Mesenchymal stem cell (in vitro differentiated cells and primary cell): ENCODE measurements around the gene ZNF839.

ENCODE experiments used
- DNase-seq: peaks from one replicate; pipeline ENCODE4 v3.0.0-alpha.2; 2013
- H2AFZ ChIP-seq: one replicate; pipeline ENCODE4 v1.6.1; 2013; ENCODE audit warnings: low read depth, mild to moderate bottlenecking, control low read depth, inconsistent platforms, low read length, moderate library complexity
- H2AK5ac ChIP-seq: 2 replicates; pipeline ENCODE4 v1.6.1; 2013; ENCODE audit warnings: low read length, moderate library complexity, mild to moderate bottlenecking, inconsistent platforms; ENCODE audit not compliant: severe bottlenecking
- H2BK120ac ChIP-seq: one replicate; pipeline ENCODE4 v1.6.1; 2013; ENCODE audit warnings: low read depth, mild to moderate bottlenecking, inconsistent platforms, low read length, moderate library complexity
- H2BK12ac ChIP-seq, 2 experiments: one replicate each; pipeline ENCODE4 v1.6.1; 2013; ENCODE audit warnings: inconsistent platforms in 2 of 2, low read length in 2 of 2, mild to moderate bottlenecking in 2 of 2, moderate library complexity in 2 of 2, control low read depth in 1 of 2
- H2BK15ac ChIP-seq: one replicate; pipeline ENCODE4 v1.6.1; 2013; ENCODE audit warnings: mild to moderate bottlenecking, low read depth, inconsistent platforms; ENCODE audit not compliant: poor library complexity, severe bottlenecking
- H2BK5ac ChIP-seq: 2 replicates; pipeline ENCODE4 v1.6.1; 2013; ENCODE audit warnings: low read depth, mild to moderate bottlenecking, low read length, control low read depth, inconsistent platforms; ENCODE audit not compliant: poor library complexity, severe bottlenecking
- H3K14ac ChIP-seq, 2 experiments: one replicate each; pipeline ENCODE4 v1.6.1; 2013; ENCODE audit warnings: inconsistent platforms in 2 of 2, low read length in 2 of 2, control low read depth in 1 of 2, mild to moderate bottlenecking in 1 of 2, moderate library complexity in 1 of 2
- H3K18ac ChIP-seq, 2 experiments: one replicate each; pipeline ENCODE4 v1.6.1; 2013; ENCODE audit warnings: inconsistent platforms in 2 of 2, low read length in 2 of 2, control low read depth in 1 of 2, low read depth in 1 of 2, mild to moderate bottlenecking in 1 of 2
- H3K23ac ChIP-seq, 2 experiments: one replicate each; pipeline ENCODE4 v1.6.1; 2013; ENCODE audit warnings: inconsistent platforms in 2 of 2, low read length in 2 of 2, mild to moderate bottlenecking in 2 of 2, moderate library complexity in 2 of 2, control low read depth in 1 of 2
- H3K27ac ChIP-seq: 2 replicates; pipeline ENCODE4 v1.5.1; 2013; ENCODE audit warnings: mild to moderate bottlenecking, moderate library complexity, low read length, control low read depth, inconsistent platforms; ENCODE audit not compliant: poor library complexity, severe bottlenecking
- H3K27me3 ChIP-seq, 2 experiments: 2 replicates each; pipeline versions ENCODE4 v1.6.1 to v1.7.0; 2013; ENCODE audit warnings: low read length in 2 of 2, mild to moderate bottlenecking in 2 of 2, moderate library complexity in 2 of 2, control low read depth in 1 of 2, inconsistent platforms in 1 of 2; ENCODE audit not compliant: control insufficient read depth in 1 of 2, insufficient read depth in 1 of 2
- H3K36me3 ChIP-seq, 2 experiments: 2 replicates each; pipeline versions ENCODE4 v1.6.1 to v1.7.0; 2013; ENCODE audit warnings: low read length in 2 of 2, control low read depth in 1 of 2, inconsistent platforms in 1 of 2, low read depth in 1 of 2, mild to moderate bottlenecking in 1 of 2; ENCODE audit not compliant: insufficient read depth in 2 of 2, control insufficient read depth in 1 of 2
- H3K4ac ChIP-seq, 2 experiments: one replicate each; pipeline ENCODE4 v1.6.1; 2013; ENCODE audit warnings: inconsistent platforms in 2 of 2, low read length in 2 of 2, mild to moderate bottlenecking in 2 of 2, moderate library complexity in 2 of 2, control low read depth in 1 of 2, low read depth in 1 of 2
- H3K4me1 ChIP-seq: 2 replicates; pipeline ENCODE4 v1.6.1; 2013; ENCODE audit warnings: low read depth, low read length, control low read depth; ENCODE audit not compliant: control insufficient read depth, insufficient read depth
- H3K4me2 ChIP-seq: 2 replicates; pipeline ENCODE4 v1.6.1; 2013; ENCODE audit warnings: low read length, mild to moderate bottlenecking, inconsistent platforms; ENCODE audit not compliant: poor library complexity, severe bottlenecking
- H3K4me3 ChIP-seq, 2 experiments: 2 replicates each; pipeline versions ENCODE4 v1.5.1 to v1.7.0; 2013; ENCODE audit warnings: low read length in 2 of 2, mild to moderate bottlenecking in 2 of 2, control low read depth in 1 of 2, low read depth in 1 of 2; ENCODE audit not compliant: insufficient read depth in 1 of 2
- H3K79me1 ChIP-seq: replicated peaks from 2 replicates; pipeline ENCODE4 v1.6.1; 2013; ENCODE audit warnings: mild to moderate bottlenecking, control low read depth, low read length, inconsistent platforms; ENCODE audit not compliant: poor library complexity, severe bottlenecking
- H3K9ac ChIP-seq: 2 replicates; pipeline ENCODE4 v1.7.0; 2013; ENCODE audit warnings: mild to moderate bottlenecking, low read length, moderate library complexity
- H3K9me3 ChIP-seq: 2 replicates; pipeline ENCODE4 v1.7.0; 2013; ENCODE audit warnings: mild to moderate bottlenecking, low read length; ENCODE audit not compliant: control insufficient read depth
- H4K8ac ChIP-seq: one replicate; pipeline ENCODE4 v1.6.1; 2013; ENCODE audit warnings: inconsistent platforms, mild to moderate bottlenecking, low read length, moderate library complexity
- H4K91ac ChIP-seq: one replicate; pipeline ENCODE4 v1.6.1; 2013; ENCODE audit warnings: mild to moderate bottlenecking, low read length, inconsistent platforms
- WGBS: methylation state at CpG from one replicate; pipeline ENCODE4 v1.1.7; 2013; ENCODE audit warnings: mixed read lengths; 5-methylcytosine and 5-hydroxymethylcytosine counted together

Gene ZNF839

DNA sequence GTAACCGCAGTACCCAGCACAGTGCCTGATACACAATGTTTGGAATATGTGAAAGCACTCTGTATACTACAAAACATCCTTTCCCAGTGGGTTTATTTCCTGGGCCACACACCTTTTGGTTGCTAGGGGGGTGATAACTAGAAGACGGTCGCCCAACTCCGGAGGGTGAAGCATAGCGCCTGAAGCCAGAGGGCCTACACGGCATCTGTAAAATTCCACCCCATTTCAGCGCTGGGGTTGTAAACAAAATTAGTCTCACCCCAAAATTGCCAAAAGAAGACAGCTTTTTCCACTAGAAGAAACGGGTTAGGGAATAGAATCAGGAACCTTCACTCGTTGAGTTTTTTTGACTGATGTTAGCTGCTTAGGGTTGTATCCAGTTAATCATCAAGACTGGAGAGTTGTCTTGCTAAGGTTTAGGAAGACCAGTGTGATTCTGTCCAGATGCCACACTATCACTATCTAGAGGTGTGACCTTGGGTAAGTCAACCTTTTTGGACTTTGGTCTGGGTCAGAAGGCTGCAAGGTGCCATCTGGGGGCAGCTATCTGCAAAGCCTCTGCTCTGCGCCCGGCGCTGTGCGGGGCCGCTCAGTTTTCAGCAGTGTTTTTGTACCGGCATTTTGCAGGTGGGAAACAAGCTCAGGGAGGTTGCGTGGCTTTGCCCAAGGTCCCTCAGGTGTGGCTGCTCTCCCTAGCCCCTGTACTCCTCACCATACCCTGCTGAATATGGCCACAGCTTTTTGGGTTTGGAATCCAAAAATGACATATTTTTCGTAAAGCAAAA lies 1.3 kb downstream of the ZNF839 start:
- Histone ChIP-seq H3K4ac (peak overlapping the region in 1 of 2 experiments; percentile 85), H3K27me3 (no peaks in the 10 kb centered on the region), H3K23ac (no peak overlapping the region), H3K9ac (peak overlapping the region; percentile 91), H2BK15ac (no peak overlapping the region), H3K4me1 (peaks cover 12% of the 10 kb centered on the region), H2BK5ac (no peak overlapping the region), H3K18ac (no peak overlapping the region), H2BK120ac (no peak overlapping the region), H3K27ac (no peak overlapping the region), H3K79me1 (peaks cover 18% of the 10 kb centered on the region), H3K9me3 (no peaks in the 10 kb centered on the region), H2BK12ac (peak overlapping the region in 1 of 2 experiments; percentile 1), H3K4me3 (peak overlapping the region in 1 of 2 experiments; percentile 84), H2AK5ac (no peak overlapping the region), H2AFZ (no peak overlapping the region), H3K36me3 (peaks cover 3 to 4% of the 10 kb centered on the region in 2 experiments), H3K14ac (no peak overlapping the region), H4K91ac (no peak overlapping the region), H3K4me2 (peak overlapping the region; percentile 63), H4K8ac (peak overlapping the region; percentile 53)
- no peak for DNase-seq
- 97% methylated on average over 16 of the region's 17 CpGs for WGBS

DNA sequence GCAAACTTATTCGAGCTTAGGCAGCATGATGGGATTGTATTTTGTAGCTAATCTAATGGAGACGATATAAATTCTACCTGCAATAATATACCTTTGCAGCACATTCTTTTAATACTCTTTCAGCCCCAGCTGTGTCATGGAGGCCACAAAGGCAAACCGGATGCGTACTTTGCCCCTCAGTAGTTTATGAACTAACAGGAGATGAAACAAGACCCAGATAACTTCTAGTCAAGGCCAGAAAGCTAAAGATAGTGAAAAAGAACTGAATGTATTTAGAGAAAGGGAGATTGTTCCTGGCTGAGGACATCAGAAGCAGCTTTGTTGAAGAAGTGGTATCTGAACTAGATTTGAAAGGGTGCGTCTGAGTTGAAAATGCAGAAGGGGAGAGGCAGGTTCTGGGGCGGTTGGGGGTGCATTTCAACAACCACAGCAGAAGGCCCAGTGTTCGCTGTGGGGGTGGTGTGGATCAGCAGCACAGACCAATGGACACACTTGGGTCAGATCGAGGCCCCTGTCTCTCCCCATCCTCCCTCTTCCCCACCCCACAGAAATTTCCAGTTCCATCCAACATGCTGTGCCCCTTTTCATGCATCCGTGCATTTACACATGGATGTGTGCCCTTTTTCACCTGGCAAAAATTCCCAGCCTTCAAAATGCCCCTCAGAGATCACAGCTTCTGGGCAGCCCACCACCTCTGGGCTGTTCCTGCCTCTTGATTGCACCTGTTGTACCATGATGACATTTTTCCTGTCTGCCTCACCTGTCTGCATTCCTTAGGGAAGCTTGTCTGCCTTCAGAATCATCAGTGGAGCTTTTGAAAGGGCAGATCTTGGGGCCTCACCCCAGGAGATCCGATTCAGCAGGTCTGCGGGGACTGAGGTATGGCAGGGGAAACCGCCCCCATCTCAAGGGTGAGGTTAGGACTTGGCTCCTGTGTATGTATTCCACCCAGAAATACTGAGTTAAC lies 2.2 kb downstream of the ZNF839 start:
- H3K27me3 ChIP-seq: no peaks in the 10 kb centered on the region
- no peak overlapping the region for H3K4me3 ChIP-seq
- H2BK5ac ChIP-seq: no peak overlapping the region
- no peak overlapping the region for H2AFZ ChIP-seq
- H3K9me3 ChIP-seq: no peaks in the 10 kb centered on the region
- H2BK12ac ChIP-seq: no peak overlapping the region
- no peak overlapping the region for H3K4ac ChIP-seq
- no peak overlapping the region for H3K18ac ChIP-seq
- H3K9ac ChIP-seq: no peak overlapping the region
- WGBS: 92% methylated on average over 11 of the region's 12 CpGs
- DNase-seq: no peak
- H2BK120ac ChIP-seq: no peak overlapping the region
- no peak overlapping the region for H4K8ac ChIP-seq
- H3K4me1 ChIP-seq: peaks cover 18% of the 10 kb centered on the region
- H3K79me1 ChIP-seq: peaks cover 21% of the 10 kb centered on the region
- no peak overlapping the region for H2BK15ac ChIP-seq
- H3K36me3 ChIP-seq: peaks cover 6 to 12% of the 10 kb centered on the region in 2 experiments
- no peak overlapping the region for H3K14ac ChIP-seq
- H2AK5ac ChIP-seq: no peak overlapping the region
- no peak overlapping the region for H3K4me2 ChIP-seq
- H4K91ac ChIP-seq: no peak overlapping the region
- H3K27ac ChIP-seq: no peak overlapping the region
- H3K23ac ChIP-seq: no peak overlapping the region

DNA sequence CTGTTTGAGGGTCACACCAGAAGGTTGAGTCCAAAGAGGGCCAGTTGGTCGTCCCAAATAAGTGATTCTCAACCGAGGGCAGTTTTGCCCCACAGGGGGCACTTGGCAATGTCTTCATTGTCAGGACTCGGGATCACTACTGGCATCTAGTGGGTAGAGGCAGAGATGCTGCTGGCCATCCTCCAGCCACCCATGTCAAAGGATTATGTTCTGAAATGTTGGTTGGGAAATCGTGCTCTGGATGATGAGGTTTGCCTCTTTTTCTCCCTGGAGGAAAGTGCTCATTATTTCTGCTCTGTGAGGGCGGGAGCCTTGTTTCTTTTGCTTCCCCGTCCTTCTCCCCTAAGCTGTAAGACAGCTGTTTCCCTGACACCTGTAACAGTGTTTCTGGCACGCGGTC lies 3.6 kb downstream of the ZNF839 start:
- no peak overlapping the region for H2BK5ac ChIP-seq
- no peaks in the 10 kb centered on the region for H3K27me3 ChIP-seq
- H3K79me1 ChIP-seq: peaks cover 21% of the 10 kb centered on the region
- H2BK15ac ChIP-seq: no peak overlapping the region
- H3K23ac ChIP-seq: no peak overlapping the region
- no peak overlapping the region for H3K14ac ChIP-seq
- no peak overlapping the region for H3K4me2 ChIP-seq
- H2BK12ac ChIP-seq: no peak overlapping the region
- peaks cover 16% of the 10 kb centered on the region for H3K4me1 ChIP-seq
- no peak overlapping the region for H4K91ac ChIP-seq
- no peak overlapping the region for H2BK120ac ChIP-seq
- peaks cover 7 to 17% of the 10 kb centered on the region in 2 experiments for H3K36me3 ChIP-seq
- H3K27ac ChIP-seq: no peak overlapping the region
- H3K4ac ChIP-seq: no peak overlapping the region
- H4K8ac ChIP-seq: no peak overlapping the region
- no peak overlapping the region for H3K18ac ChIP-seq
- no peak overlapping the region for H2AFZ ChIP-seq
- H3K9me3 ChIP-seq: no peaks in the 10 kb centered on the region
- no peak overlapping the region for H3K4me3 ChIP-seq
- 63% methylated on average over 8 of the region's 8 CpGs for WGBS
- DNase-seq: peak; percentile 83
- no peak overlapping the region for H2AK5ac ChIP-seq
- peak overlapping the region; percentile 61 for H3K9ac ChIP-seq
